ENCODE data around the gene KCNJ1.

The KCNJ1 gene

DNA sequence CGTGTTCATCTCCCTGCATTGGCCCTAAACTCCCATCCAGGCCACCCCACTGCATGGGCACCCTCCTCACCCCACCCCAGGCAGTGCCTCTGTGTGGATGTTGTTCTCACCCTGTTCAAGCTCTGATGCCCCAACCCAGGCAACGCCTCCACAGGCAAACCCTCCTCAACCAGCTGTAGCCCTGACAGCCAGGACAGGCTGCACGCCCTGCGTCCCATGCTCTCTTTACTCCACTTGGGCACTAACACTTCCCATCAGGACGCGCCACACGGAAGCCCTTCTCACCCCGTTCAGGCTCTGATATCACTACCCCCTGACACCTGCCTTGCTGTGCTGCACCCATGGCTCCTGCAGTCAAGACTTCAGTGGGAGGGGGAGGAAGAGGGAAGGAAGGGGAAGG lies 47.9 kb downstream of the KCNJ1 start:
- no peak for DNase-seq

GRCh38 chr11:128814856-128815705 lies 52.0 kb downstream of the KCNJ1 start:
- no peak for DNase-seq

GRCh38 chr11:128813729-128814128 lies 53.4 kb downstream of the KCNJ1 start:
- no peak for DNase-seq

- DNase-seq: no peak
Observed at GRCh38 chr11:128810784-128811514, 56.1 kb downstream of the KCNJ1 start.

DNA sequence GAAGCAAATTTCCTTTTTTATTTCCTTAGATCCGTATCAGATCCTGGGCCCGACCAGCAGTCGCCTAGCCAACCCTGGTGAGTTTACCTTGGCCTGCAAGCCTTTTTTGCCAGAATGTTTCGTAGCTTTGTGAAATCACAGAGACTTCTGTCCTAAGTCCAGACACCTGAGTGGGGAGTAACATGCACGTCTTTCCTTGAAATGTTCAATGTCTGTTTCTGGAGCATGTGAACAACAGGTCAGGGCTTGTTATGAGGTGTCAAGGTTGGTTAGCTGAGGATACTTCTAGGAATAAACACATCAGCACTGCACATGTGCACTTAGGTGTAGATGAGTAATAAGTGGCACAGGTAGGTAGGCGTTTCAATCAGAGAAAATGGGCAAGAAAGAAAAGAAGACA lies 58.0 kb downstream of the KCNJ1 start:
- no peak for DNase-seq

DNA sequence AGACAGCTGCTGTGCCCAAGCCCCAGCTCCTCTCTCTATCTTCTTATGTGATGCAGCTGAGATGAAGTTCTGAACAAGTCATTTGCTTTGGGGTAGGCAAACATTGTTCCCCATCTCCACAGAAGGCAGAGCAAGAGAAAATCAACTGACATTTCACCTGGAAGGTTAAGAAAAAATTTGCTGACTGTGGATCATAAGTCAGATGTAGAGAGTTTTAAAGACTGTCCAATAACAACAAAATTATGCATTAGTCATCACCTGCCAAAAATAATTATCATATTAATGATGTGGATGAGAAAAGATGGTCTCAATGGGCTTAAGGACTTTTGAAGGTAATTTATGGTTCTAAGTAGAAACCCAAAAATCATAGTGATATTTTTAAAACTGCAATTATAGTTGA lies 59.2 kb downstream of the KCNJ1 start:
- DNase-seq: no peak

DNA sequence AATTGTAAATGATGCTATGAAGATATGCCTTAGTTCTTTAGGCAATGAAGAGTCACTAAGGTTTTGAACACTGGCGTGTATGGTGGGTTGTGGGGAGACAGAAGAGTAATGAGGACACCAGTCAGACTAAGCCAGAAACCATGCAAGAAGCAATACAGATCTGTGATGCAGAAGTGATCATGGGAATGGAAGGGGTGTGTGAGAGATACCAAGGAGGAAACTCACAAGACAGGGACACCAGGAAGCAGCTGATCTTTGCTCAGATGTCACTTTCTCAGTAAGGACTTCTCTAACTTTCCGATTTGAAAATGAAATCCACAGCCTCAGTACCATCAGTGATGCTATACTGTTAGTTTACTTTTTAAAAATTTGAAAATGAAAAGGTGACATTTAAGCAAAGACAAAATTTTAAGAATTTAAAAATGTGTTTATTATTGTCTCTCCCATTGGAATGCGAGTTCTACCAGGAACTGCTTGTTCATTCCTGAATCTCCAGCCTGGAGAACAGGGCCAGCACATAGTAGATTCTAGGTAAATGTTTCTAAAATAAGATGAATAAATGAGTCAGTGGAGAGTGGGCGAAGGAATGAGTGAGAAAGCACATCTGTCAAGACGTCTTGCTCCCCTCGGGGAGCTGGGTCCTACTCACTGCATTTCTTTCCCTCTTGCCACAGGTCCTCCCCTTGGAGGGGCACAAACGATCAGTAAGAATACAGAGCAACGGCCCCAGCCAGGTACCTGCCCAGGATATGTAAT lies 60.4 kb downstream of the KCNJ1 start:
- DNase-seq: no peak

- no peak for DNase-seq
Observed at GRCh38 chr11:128804481-128804880, 62.6 kb downstream of the KCNJ1 start.

DNA sequence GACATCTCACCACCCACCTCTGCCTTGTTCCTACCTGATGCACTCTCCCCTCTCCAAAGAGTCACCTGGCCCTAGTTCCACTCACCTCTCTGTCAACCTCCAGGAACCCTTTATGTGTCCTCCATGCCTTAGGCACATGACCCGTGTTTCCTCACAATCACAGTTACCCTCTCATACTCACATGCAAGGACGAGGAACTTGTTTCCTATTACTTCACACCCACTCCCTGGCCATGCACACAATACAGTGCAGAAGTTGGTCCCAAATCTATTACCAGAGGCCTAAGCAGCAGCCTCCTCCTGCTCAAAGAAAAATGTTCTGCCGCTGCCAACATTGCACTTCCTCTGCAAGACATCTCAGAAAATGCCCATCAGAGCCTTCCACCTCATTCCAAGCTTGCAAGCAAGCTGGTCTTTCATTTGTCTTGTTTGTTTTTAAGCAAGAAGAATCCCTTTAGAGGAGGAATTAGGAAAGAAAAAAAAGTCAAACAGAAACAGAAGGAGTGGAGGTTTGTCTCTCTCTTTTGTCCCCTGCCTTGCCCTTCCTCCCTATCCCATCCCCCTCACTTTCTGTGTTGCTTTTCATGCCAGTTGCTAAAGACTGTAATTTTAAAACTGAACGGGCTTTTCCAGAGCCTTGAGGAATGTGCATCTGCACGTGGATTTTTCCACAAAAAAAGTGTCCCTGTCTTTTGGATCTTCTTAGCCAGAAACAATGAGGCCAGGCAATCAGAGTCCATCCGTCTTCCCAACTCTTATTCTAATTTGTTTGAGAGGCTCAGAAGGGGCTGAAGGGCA lies 63.4 kb downstream of the KCNJ1 start:
- no peak for DNase-seq

DNA sequence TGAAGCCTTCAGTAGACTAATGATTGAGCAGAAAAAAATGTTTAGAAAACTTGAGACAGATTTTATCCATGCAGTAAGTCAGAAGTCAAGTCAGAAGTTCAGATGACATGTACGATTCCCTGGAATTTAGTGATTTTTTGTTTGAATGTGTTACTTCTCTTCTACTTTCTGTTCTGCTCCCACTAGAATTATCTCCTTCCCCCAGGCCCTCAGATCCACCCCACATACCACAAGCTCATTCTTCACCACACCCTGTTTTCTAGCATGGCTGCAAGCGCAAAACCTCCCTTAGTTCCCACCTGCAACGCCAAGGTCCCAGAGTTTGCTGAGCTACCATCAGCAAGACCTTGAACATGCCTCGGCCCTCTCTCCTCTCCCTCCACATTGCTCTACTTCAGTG lies 64.1 kb downstream of the KCNJ1 start:
- no peak for DNase-seq

DNA sequence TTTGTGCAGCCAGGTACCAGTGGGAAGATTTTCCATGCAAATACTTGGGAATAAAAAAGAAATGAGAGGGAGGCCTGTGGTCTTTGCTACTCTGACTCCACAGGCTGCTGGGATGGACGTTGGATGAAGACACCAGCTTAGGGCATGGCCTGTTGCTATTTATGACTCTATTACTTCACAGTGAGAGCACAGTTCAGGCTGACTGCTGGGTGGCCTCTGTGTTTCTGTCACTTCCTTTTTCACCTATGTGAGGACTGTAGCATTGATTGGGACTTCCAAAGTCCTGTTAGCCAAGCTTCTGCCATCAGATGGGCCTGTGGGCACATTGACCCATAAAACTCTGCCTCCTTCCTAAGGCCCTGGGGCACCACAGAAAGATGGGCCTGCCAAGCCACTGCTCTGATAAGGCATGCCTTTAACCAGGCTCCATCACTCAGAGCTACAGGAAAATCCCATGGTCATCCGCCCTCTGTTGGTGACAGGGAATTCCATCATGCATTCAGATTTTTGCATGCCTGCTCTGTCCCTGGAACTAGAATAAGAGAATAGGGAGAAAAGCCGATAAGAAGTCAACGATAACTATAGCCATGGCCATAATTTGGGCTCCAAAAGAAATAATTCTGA lies 64.6 kb downstream of the KCNJ1 start:
- no peak for DNase-seq

GRCh38 chr11:128800871-128801417 lies 66.2 kb downstream of the KCNJ1 start:
- no peak for DNase-seq

- DNase-seq: no peak
Observed at GRCh38 chr11:128796270-128796669, 70.8 kb downstream of the KCNJ1 start.

DNA sequence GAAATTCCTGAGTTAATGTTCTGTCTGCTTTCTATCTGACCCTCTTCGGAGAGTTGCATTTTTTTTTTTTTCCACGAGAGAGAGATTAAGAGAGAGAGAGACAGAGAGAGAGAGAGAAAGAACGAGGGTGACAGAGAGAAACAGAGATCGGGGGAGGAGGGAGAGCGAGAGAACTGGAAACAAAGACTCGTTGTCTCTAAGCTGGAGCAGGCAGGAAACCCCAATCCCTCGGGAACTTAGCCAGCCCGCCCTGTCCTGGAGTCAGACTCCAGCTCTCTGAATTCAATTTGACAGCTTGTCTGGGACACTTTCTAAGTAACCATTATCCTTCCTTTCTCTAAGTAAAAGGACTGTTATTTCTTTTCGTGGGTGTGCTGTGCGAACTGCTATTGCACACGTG lies 76.9 kb downstream of the KCNJ1 start:
- no peak for DNase-seq

DNA sequence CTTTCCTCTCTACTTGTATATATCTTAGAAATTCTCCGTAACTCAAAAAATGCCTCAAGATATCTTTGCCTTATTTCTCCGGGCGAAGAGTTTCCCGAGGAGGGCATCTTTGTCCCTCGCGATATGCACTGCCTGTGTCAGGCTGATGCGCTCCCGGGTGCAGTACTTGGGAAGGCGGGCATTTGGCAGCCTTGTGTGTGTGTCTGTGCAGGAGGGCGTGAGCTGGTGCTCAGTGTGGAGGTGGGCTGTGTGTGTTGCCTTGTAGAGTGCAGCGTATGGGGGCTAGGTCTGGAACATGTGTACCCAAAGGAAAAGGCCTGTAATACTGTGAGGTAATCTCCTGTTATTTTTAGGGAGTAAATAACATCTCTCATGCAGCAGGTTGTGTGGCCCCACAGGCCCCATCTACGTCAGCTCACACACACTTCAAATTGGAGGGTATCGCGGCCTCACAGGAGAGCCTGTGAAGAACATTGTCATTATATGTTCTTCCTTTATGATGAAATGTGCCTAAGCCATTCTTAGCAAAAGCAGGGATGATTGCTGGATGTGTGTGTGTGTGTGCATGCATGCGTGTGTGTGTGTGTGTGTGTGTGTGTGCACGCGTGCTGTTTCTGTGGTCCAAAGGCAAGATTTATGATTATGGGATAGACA lies 77.5 kb downstream of the KCNJ1 start:
- DNase-seq: no peak

Measured in NCI-H524 treated with DMSO at 0.1 percent for 48 hours (cell line).